T-helper 1 cell treated with Interleukin-12 subunit alpha and Interleukin-12 subunit beta and Interleukin-4 antibody, amounts not matched to agents 30 ng/mL and 1 ng/mL, for 36 hours (primary cell): ENCODE measurements around the gene CCDC182. TPM values are rescaled to one million over a fixed set of nuclear protein-coding genes. Genes with fewer than 3 reads are reported as not detected.

Experiments used
- intact Hi-C: fragments of 100-400 bp; cut with micrococcal nuclease; formaldehyde crosslinking; loops from one replicate; pipeline ENCODE4 v1.15.1; 2024
- total RNA-seq: library from RNA; stranded (reverse); gene quantifications from 2 replicates; pipeline ENCODE4 v1.2.3, GENCODE V29; 2022

The CCDC182 gene
- total RNA-seq, 1 donor from 2014 or later, result not detected

DNA sequence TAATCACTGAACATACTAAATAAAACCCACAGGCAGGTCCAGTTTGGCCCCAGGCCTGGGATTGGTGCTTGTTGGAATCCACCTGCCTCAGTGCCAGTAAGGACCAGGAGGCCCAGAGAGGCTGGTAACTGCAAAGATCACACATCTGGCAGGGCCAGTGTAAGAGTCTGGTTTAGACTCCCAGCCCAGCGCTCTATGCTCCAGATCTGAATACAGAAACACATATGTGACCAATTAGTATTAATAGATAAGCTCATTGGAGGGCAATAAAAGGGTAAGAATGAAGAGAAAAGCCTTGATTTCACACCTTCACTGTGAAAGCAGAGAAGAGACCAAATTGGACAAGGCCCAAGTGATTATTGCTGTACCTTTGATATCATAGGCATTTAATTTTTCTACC lies 13.6 kb upstream of the CCDC182 start:
- intact Hi-C loops, result no loop called here

DNA sequence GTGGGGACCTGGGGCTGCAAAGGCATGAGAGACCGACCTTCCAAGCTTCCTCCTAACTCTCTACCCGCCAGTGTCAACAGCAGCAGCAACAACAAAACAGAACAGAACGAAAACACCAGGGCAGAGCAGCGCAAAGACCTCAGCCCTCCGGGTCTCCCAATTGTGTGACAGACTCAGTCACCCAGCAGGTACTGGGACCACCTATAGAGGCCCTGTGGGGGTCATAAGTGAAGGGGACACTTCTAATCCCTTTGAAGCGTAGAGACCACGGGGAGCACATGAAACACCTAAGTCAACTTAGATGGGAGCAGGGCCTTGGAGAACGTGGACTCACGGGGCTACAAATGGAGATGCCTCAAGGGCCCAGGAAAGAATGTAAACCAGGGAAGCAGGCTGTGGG lies 12.6 kb upstream of the CCDC182 start:
- intact Hi-C loops, result no loop called here

DNA sequence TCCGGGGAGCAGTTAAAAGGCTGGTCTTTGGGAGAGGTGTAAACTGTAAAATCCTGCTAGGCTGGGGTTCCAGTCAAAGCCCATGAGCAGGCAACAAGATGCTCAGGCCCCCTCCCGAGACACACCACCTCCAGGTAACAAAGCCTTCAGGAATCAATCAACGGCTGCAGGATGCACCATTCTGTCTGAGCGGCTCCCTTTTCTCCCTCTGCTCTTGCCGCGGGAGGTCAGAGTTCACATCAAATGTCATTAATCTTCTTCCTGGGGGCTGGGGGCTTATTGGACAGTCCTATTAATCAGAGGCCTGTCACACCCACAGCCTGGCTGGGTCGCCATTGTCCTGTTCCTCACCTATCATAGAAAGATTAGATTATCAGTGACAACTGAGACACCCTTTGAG lies 11.9 kb upstream of the CCDC182 start:
- intact Hi-C loops, result no loop called here

DNA sequence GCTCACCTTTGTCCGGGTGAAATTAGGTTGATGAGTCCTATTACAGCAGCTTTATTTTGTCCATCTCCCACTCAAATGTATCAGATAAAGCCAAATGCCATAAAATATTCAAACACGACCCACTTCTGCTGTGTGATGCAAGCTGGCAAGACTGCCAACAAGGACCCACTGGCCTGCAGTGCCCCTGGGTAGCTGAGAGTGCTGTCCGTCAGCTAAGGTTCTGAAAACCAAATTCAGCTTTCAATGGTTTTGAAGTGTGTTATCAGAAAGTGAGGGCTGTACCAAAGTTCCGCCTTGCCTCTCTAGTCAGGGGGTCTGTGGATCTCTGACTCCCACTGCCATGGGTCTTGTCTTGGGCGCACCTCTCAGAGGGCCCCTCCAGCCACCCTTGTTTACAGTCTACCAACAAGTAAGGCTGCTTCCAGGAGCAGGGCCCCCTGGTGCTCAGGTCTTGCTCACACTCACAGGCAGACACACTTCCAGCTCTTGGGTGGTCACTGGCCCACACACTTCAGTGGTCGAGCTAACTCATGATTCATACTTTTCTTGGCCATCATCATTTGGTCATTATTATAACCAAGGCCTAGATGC lies 10.5 kb upstream of the CCDC182 start:
- intact Hi-C loops, result no loop called here

DNA sequence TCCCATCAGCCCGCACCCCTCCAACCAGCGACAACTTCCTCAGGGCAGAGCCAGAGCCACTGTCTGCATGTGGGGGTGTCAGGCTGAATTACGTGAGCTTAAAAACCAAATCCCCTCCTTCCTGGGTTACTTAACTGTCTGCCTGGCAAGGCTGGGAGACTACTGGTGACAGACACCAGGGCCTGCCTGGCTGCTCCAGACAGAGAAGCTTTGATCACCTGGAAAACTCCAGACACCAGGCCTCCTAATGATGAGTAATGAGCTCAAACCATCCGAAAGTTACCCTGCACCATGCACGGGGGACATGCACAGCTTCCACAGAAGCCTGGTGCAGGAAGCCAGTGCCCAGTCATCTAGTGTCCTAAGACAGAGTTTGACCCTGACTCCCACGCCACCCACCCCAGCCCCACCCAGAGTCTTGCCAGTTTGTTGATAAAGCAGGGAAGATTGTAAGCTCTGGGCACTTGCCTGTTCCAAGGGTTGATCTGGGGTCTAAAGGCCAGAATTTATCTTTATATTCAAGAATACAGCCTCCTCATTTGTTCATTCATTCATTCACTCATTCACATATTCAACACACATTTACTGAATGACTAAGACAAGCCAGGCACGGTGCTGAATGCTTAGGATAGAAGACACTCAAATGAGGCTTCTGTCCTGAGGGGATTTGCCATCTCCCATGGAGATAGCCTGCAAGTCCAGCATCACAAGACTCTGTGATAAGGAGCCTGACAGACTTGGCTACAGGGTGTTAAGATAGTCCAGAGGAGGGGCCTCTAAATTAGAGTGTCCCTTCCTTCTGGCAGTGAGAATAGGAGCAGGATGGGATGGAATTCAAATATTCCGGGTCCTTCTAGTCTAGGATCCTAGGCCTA lies 7.2 kb upstream of the CCDC182 start:
- intact Hi-C loops, result no loop called here

DNA sequence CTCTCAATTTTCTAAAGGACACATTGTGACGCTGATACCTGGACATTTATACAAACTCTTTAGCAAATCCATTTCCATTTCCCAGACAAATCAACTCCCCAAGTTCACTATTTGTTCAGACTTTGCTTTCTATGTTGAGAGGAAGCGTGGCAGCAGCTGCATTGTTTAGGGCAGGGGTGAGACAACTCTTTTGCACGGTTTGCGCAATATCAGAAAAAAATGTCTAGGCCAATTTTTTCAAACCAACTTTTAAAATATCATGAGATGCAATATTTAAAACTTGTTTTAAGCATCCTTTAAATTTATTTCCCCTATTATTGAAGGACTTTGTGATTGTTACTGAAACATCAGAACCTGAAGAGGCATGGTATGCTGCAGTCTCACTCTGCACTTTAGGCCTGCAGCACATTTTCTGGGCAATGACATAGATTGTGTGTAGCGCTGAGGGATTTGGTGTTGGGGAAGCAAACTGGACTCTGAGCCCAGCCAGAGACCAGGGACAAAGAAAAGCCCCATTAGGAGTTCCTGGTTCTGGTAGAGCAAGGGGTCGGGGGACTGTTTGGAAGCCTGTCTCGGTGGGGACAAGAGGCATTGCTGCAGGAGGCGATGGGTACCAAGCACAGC lies 6.4 kb upstream of the CCDC182 start:
- intact Hi-C loops, result no loop called here

DNA sequence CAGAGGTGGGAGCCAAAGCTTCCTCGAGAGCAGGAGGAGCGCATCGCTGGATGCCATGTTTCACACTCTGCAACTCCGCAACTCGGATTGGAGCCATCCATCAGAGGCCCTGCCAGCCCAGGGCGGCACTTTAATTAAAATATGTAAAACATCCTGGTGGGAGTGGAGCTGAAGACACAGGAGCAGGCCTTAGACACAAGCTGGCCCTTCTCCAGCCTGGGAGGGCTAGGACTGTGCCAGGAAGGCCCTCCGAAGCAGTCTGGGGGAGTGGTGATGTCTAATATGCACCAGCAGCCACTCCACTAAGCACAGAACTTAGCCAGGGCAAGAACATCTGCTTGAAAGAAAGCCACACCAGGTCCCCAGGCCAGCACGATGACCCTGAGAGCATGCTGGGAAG lies 5.8 kb upstream of the CCDC182 start:
- intact Hi-C loops, result no loop called here

DNA sequence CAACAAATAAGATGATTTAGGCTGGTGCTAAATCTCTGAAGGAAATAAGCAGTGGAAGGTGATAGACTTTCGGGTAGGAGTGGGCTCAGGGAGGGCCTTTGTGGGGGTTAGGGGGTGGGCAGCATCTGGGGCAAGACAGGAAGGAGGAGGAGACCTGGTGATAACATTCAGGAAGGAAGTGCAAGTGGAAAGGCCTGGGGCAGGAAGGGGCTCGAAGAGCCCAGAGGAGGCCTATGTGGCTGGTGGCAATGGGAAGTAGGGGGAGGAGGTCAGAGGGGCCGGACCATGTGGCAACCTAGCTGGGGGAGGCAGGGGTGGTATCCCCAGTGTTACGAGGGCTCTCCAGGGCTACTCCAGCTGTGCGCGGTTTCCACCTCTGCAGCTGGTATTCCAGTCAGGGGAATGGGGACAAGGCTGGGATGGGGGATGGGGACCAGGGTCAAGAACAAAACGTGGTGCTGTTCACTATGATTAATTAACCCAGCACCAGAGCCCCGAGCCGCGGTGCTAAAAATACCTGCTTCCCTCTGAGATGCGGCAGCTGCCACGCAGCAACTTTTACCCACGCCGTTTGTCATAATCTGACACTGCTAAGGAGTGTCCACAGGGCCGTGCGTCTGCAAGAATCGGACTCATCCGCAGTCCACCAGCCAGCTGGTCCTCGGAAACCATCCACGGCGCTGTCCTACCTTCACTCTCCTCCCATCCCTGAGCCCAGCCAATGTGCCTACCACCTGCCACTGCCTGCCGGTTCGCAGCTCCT lies 5.2 kb upstream of the CCDC182 start:
- intact Hi-C loops, result no loop called here

DNA sequence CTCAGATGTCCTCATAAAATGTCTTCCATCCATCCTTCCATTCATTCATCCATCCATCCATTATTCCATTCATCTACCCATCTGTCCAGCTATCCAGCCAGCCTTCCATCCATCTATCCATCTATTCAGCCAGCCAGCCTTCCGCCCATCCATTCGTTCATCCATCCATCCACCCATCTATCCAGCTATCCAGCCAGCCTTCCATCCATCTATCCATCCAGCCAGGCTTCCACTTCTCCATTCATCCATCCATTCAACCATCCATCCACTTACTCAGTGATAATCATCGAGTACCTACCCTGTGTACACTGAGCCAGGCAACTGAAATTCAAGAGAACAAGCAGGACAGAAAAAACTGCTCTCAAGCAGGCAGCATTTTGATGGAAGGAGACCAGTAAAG lies 4.6 kb upstream of the CCDC182 start:
- intact Hi-C loops, result loop anchor here (5.0 kb wide), 2 partner anchors 77 to 307 kb away; no protein-coding TSS in a partner anchor

DNA sequence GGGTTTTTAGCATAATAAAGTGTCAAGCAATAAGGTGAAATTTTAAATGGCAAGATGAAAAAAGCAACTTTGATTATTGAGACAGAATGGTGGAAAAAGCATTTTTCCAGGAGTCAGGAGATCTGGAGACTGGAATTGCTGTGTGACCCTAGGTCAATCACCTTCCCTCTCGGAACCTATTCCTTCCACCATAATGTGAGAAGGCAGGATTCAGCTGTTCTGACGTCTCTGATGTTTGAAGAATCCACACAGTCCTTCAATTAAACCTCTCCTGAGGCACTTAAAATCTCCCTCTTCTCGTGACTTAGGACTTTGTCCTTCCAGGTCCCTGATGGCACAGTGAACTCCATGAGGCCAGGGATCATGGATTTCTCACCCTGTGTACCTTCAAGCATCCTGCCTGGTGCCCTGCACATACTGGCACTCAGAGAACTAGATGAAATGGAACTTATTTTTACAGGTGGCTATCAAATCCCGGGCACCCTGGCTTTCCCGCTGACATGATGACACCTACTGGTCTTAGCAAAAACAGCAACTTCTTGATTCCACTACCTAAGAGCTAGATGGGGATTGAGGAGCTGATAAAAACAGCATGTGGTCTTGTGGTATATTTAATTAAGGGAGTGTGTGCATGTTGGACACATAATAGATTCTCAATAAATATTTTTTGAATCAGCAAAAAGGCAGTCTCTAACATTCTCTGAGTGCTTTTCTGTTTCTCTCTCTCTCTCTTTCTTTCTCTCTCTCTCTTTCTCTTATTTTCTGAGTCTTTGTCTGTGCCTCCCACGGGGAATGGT lies 2.3 kb upstream of the CCDC182 start:
- intact Hi-C loops, result loop anchor here (1.0 to 5.0 kb wide), 6 partner anchors 75 to 616 kb away; no protein-coding TSS in a partner anchor

DNA sequence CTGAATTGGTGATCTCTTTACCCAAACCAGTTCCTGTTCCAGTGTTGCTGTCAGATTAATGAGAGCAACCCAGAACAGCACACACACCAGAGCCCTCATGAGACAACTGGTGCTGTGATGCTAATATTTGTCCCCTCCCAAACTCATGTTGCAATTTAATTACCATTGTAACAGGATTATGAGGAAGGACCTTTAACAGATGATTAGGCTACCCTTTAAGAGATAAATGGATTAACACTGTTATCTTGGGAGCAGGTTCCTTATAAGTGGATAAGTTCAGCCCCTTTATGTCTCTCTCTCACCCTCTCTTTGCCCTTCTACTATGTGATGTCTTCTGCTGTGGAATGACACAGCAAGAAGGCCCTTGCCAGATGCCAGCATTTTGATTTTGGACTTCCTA lies 1.1 kb upstream of the CCDC182 start:
- intact Hi-C loops, result loop anchor here (2.0 to 5.0 kb wide), 3 partner anchors 74 to 304 kb away; no protein-coding TSS in a partner anchor

DNA sequence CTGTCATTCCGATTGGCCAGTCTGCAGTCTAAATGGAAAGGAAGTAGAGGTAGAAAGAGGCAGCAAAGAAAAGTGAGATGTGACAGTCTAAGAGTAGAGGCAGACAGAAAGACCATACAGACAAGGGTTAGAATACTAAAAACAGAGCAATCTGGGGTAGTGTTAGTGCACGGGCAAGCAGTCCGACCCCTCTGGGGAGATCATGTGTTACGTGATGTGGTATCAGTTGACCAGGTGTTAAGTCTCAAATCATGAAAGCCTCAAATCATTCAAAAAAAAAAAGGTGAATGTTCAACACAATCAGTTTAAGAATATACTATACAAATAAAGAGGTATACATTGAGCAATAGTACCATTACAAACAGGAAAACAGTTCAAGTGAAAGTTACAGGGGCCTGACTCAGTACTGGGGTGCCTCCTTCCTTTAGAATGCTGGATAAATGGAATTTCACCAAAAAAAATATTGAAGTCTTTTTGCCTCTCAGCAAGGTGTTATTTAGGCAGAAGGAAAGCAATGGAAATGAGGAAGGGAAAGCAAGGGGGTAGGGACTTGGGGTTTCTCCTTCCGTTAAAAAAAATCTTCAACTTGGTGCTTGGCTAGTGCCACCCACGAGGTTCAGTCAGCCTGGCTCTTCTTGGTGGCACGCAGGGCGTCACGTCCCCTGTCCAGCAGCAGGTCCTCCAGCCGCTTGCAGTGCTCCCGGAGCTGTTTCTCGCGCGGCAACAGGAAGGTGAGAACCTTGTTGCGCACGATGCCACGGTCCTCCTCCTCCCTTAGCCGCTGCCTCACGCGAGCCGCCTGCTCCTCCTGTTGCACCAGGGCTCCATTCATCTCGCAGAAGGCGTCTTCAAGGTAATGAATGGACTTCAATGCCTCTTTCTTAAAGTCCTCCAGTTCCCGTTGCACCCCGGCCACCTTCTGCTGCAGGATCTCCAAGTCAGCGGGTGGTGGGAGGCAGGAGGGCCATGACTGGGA lies 616 bp downstream of the CCDC182 start:
- intact Hi-C loops, result loop anchor here (5.0 kb wide), 2 partner anchors 72 to 302 kb away; no protein-coding TSS in a partner anchor

DNA sequence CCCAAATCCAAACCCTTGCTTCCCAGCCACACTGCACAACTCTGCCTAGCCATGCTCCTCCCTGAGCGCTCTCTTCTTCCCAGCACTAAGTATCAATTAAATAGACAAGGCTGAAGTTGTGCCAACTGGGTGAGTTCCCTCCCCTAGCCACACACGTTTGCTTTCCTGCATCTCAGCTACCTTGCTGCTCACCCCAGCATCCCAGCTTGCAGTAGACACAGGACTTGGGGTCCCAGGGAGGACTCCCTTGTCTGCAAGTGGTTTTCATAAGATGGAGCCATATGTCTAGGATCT lies 4.9 kb downstream of the CCDC182 start:
- intact Hi-C loops, result loop anchor here (1.0 to 2.0 kb wide), 2 partner anchors 141 to 609 kb away; no protein-coding TSS in a partner anchor

DNA sequence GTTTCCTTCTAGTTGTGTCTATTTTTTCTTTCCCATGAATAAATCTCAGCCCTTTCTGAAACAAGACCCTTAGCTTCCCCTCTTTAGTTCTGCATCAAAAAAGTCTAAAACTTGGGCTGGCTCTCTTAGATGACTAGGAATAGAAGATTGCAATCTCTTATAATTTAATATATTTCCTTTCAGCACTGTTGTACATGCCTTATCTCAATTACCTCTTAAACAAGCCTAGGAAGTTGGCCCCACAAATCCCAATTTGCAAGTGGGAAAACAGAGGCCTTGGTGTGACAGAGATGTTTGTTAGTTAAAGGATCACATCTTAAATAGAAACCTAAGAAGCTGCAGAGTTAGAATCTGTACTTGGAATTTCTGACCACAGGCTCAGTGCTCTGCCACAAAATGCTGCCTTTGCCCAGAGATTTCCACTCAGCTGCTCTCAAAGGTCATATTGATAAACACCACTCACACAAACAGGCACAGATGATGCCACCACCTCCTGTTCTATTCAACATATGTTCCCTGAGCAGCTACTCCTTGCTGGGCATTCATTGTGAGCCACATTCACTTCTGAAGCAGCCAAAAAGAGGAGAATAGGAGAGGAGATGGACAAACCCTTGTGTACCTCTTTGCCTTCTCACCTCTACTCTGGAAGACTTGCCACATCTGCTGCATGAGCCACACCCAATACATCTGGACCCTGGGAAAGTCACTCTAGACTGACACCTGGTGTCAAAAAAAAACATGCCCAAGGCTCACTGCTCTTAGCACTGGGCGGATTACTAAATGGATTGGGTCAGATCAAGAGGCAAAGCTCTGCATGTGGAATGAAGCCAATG lies 5.5 kb downstream of the CCDC182 start:
- intact Hi-C loops, result loop anchor here (1.0 to 2.0 kb wide), 2 partner anchors 141 to 608 kb away; no protein-coding TSS in a partner anchor

DNA sequence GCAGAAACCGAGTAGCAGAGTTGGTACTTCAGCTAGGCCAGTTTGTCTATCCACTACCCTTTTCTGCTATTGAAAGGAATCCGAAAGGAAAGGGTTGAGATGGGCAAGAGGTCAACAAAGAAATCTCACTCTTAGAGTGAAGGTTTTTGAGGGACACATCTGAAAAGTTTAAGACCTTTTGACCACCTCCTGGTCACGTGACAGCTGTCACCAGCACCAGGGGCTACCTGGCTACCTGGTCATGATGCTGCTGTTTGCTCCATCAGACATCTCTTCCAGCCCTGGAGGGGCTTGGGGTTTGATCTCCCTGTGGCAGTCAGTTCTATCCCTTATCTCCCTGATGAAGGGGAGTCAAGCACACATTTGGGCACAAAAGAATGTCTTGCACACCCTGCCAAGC lies 7.6 kb downstream of the CCDC182 start:
- intact Hi-C loops, result no loop called here

DNA sequence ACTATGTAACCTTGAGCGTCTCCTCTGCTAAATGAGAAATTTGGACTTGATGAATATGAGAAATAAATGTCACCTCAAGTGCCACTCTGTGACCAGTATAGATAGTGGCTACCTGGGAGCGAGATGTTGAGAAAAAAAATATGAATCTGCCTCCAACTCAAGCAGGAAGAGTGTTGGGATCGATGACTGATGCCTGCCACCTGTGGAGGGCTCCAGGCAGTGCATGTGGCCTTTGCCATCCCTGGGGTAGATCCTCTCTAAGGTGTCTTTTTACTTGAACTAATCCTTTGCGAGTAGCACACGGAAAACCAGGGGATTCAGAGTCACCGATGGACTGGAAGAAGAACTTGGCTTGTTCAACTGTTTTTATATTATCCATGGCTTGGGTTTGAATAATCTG lies 9.4 kb downstream of the CCDC182 start:
- intact Hi-C loops, result no loop called here

DNA sequence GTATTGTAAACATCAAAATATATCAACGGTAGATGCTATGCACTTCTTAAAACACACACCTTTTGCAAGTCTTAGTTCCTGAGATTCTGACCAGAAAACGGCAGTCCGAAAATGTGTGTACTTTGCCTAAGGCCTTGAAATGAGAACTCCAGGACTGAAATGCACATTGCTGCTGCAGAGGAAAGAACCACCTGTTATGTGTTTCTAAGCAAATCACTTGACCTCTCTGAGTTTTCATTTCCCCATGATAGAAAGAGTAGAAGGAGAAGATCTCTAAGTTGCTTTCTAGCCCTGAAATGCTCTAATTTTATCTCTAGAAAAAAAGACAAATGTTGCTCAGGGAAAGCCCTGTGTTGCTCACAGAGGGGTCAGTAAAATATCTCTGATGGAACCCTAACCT lies 9.9 kb downstream of the CCDC182 start:
- intact Hi-C loops, result no loop called here

DNA sequence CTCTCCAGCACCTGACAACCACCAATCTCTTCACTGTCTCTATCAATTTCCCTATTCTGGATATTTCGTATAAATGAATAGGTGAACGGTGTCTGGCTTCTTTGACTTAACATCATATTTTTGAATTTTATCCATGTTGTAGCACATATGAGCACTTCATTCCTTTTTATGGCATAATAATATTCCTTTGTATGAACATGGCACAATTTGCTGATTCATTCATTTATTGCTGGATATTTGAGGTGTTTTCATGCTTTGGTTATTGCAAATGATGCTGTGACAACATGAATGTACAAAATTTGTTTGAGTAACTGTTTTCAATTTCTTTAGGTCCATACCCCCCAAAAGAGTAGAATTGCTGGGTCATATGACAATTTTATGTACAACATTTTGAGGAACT lies 12.0 kb downstream of the CCDC182 start:
- intact Hi-C loops, result no loop called here

DNA sequence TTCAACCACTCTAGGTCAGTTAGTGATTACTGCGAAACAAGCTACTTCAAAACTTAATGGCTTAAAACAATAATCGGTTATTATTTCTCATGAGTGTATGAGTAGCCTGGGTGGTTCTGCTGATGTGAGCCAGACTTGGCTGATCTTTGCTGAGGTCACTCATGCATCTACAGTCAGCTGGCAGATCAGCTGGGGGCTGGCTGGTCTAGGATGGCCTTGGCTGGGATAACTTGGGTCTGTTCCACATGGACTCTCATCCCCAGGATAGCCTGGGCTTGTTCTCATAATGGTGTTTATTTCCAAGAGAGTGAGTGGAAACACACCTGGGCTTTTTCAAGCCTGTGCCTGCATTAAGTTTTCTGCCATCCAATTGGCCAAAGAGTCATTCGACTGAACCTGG lies 13.0 kb downstream of the CCDC182 start:
- intact Hi-C loops, result no loop called here
